Activated CD8-positive, alpha-beta memory T cell treated with anti-CD3 and anti-CD28 coated beads, Interleukin-2, amount 10 ng/mL, durations not matched to agents 7 days and 5 days (primary cell): ENCODE data around the gene LPGAT1. TPM values are rescaled to one million over a fixed set of nuclear protein-coding genes. Genes with fewer than 3 reads are reported as not detected.
"Not testable (repeated sequence)": the region's sequence is repeated elsewhere in the genome, so short reads cannot be mapped to it uniquely, and the experiment has no call there.

Source experiments
- ATAC-seq: fragments of 150-1000 bp; cut with Tn5 transposase; one replicate; pipeline ENCODE4 v1.10.0; 2021; ENCODE audit warnings: moderate library complexity
- CTCF ChIA-PET: fragments of 350-600 bp; sonication (Branson Sonifier 250); formaldehyde crosslinking; loops from one replicate; lab custom pipeline; 2021; ENCODE audit warnings: antibody characterized with exemption; lab: Charles Lee
- DNase-seq: peaks from one replicate; pipeline ENCODE4 v3.0.0-alpha.2; 2020
- H3K27ac Mint-ChIP-seq: one replicate; pipeline ENCODE4 v1.8.0; 2021; ENCODE audit warnings: mild to moderate bottlenecking, mixed read lengths
- H3K27me3 Mint-ChIP-seq: one replicate; pipeline ENCODE4 v1.8.0; 2021; ENCODE audit warnings: mixed read lengths
- H3K36me3 Mint-ChIP-seq: one replicate; pipeline ENCODE4 v1.8.0; 2021; ENCODE audit warnings: mild to moderate bottlenecking, mixed read lengths
- H3K4me1 Mint-ChIP-seq: one replicate; pipeline ENCODE4 v1.8.0; 2021; ENCODE audit warnings: mixed read lengths
- H3K4me3 Mint-ChIP-seq: one replicate; pipeline ENCODE4 v1.8.0; 2021; ENCODE audit warnings: mild to moderate bottlenecking, moderate library complexity, mixed read lengths
- H3K9me3 Mint-ChIP-seq: one replicate; pipeline ENCODE4 v1.8.0; 2022; ENCODE audit warnings: low read depth, mixed read lengths
- total RNA-seq, 2 experiments: library from RNA; stranded (reverse); gene quantifications; one replicate each; pipeline ENCODE4 v1.2.3, GENCODE V29; 2021

Gene LPGAT1
- total RNA-seq, 2 experiments from 2014 or later = 23.8 to 42.7 TPM

GRCh38 chr1:211734359-211734758 lies 96.2 kb downstream of the LPGAT1 start:
- ATAC-seq (no peak), DNase-seq (no peak)
- Mint-ChIP-seq H3K36me3 (no peaks in the 10 kb centered on the region), H3K4me1 (peaks cover 15% of the 10 kb centered on the region), H3K4me3 (no peak overlapping the region), H3K27ac (no peak overlapping the region), H3K9me3 (no peaks in the 10 kb centered on the region), H3K27me3 (peaks cover 5% of the 10 kb centered on the region)
- CTCF ChIA-PET = no interaction called here

DNA sequence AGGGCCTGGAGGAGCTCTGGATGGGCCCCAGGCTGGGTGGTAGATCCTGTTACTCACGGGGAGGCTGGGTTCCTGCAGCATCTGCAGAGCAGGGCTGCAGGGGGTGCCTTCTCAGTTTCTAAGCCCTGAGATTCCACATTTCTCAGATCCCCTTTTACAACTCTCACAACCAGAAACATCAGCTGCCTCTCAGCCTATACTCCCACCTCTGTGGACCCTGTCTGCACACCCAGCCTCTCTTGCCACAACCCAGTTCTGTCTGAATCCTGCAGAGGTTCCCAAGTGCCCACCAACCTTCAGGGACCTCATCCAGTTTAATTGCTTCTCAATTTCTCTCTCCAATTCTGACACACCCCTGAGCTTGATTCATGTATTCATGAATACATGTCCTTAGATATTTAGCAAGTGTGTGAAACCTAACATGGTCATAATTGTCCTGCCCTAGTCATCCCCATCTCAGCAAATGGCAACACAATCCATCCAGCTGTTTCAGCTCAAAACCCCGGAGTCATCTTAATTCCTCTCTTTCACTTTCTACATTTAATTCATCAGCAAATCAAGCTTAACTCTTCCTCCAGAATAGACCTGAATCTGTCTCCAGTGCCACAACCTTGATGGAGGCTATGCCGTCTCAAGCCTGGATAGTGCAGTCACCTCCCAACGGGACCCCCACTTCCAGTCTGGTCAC lies 98.1 kb downstream of the LPGAT1 start:
- DNase-seq = no peak
- no peak for ATAC-seq
- CTCF ChIA-PET = interaction anchor here (1.0 kb wide), 1 partner anchor 34 kb away, joined by 3 read pairs; no protein-coding TSS in a partner anchor
- Mint-ChIP-seq H3K4me1 (no peaks in the 10 kb centered on the region), H3K4me3 (no peak overlapping the region), H3K9me3 (no peaks in the 10 kb centered on the region), H3K36me3 (no peaks in the 10 kb centered on the region), H3K27me3 (peaks cover 5% of the 10 kb centered on the region), H3K27ac (no peak overlapping the region)

GRCh38 chr1:211731456-211732292 lies 98.9 kb downstream of the LPGAT1 start:
- Mint-ChIP-seq H3K4me3 (no peak overlapping the region), H3K27me3 (peaks cover 5% of the 10 kb centered on the region), H3K27ac (no peak overlapping the region), H3K9me3 (no peaks in the 10 kb centered on the region), H3K4me1 (no peaks in the 10 kb centered on the region), H3K36me3 (no peaks in the 10 kb centered on the region)
- DNase-seq = no peak
- CTCF ChIA-PET = interaction anchor here (0.9 kb wide), 1 partner anchor 33 kb away, joined by 4 read pairs; no protein-coding TSS in a partner anchor
- no peak for ATAC-seq

DNA sequence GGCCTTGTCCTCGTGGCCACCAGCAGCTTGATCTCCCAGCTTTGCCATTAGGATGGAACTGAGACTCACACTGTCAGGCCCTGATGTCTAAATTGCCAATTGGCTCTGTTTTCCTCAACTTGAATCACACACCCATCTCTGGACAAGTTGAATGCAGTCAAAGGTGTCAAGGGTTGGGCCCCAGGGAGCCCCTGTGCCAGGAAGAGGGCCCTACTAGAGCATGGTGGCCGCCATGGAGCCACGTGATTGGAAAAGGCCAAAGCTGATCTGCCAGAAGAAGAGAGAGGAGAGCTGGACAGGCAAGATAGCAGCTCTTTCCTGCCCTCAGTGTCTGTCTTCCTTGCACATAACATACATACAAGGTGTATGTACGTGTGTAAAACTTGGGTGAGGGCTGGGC lies 100.2 kb downstream of the LPGAT1 start:
- Mint-ChIP-seq H3K27ac (no peak overlapping the region), H3K9me3 (no peaks in the 10 kb centered on the region), H3K36me3 (no peaks in the 10 kb centered on the region), H3K4me3 (no peak overlapping the region), H3K27me3 (peaks cover 5% of the 10 kb centered on the region), H3K4me1 (no peaks in the 10 kb centered on the region)
- ATAC-seq (no peak), DNase-seq (no peak)
- CTCF ChIA-PET = interaction anchor here (1.1 to 2.1 kb wide), 2 partner anchors 15 to 32 kb away, joined by 3 to 8 read pairs; no protein-coding TSS in a partner anchor

DNA sequence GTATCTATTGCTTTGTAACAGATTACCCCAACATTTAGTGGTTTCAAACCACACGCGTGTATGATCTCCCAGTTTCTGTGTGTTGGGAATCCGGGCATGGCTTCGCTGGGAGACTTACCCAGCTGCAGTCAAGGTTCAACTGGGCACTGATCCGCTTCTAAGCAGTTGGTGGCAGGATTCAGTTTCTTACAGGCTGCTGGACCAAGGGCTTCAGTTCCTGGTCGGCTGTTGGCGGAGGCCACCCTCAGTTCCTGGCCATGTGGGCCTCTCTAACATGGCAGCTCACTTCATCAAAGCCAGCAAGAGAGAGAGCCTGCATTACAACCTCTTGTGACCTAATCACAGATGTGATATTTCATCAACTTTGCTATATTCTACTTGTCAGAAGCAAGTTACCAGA lies 101.3 kb downstream of the LPGAT1 start:
- Mint-ChIP-seq H3K27ac (no peak overlapping the region), H3K9me3 (no peaks in the 10 kb centered on the region), H3K27me3 (no peaks in the 10 kb centered on the region), H3K4me1 (no peaks in the 10 kb centered on the region), H3K36me3 (no peaks in the 10 kb centered on the region), H3K4me3 (no peak overlapping the region)
- ATAC-seq (no peak), DNase-seq (no peak)
- CTCF ChIA-PET = interaction anchor here (1.1 to 2.1 kb wide), 2 partner anchors 16 to 31 kb away, joined by 3 to 8 read pairs; no protein-coding TSS in a partner anchor

DNA sequence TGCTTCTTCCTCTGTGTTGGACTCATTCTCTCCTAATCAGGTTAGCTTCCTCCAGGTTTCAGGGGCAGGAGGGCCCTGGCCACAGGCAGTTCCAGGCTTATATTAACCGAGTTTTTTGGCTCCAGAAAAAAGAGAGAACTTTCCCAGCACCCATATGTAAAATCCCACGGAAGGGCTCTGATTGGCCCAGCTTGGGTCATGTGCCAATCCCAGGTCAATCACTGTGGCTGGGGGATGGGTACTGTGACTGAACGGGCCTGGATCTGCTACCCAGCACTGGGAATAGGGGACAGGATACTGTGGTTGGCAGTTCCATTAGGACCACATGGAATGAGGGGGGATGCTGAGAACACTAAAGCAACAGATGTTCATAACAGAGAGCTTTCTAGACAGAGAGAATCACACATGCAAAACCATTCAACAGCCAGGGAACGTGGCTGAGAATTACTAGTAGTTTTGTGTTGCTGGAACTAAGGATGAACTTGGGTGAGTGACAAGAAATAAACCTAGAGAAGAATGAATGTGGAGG lies 104.0 kb downstream of the LPGAT1 start:
- no peaks in the 10 kb centered on the region for H3K36me3 Mint-ChIP-seq
- no peaks in the 10 kb centered on the region for H3K9me3 Mint-ChIP-seq
- no peaks in the 10 kb centered on the region for H3K27me3 Mint-ChIP-seq
- ATAC-seq = no peak
- no peak overlapping the region for H3K27ac Mint-ChIP-seq
- CTCF ChIA-PET = interaction anchor here (1.2 kb wide), 1 partner anchor 29 kb away, joined by 4 read pairs; no protein-coding TSS in a partner anchor
- DNase-seq = no peak
- H3K4me1 Mint-ChIP-seq = no peaks in the 10 kb centered on the region
- H3K4me3 Mint-ChIP-seq = no peak overlapping the region

- no peaks in the 10 kb centered on the region for H3K27me3 Mint-ChIP-seq
Measured at GRCh38 chr1:211724687-211725196, 105.8 kb downstream of the LPGAT1 start.

GRCh38 chr1:211723273-211723672 lies 107.3 kb downstream of the LPGAT1 start:
- Mint-ChIP-seq H3K27me3 (no peaks in the 10 kb centered on the region), H3K27ac (no peak overlapping the region), H3K9me3 (no peaks in the 10 kb centered on the region), H3K4me1 (no peaks in the 10 kb centered on the region), H3K4me3 (no peak overlapping the region), H3K36me3 (no peaks in the 10 kb centered on the region)
- DNase-seq (no peak), ATAC-seq (no peak)
- CTCF ChIA-PET = interaction anchor here (0.7 to 1.2 kb wide), 2 partner anchors 25 to 42 kb away, joined by 3 read pairs; no protein-coding TSS in a partner anchor

More at GRCh38 chr1:211724687-211725196, 105.8 kb downstream of the LPGAT1 start:
- ATAC-seq (no peak), DNase-seq (no peak)
- Mint-ChIP-seq H3K4me3 (no peak overlapping the region), H3K4me1 (no peaks in the 10 kb centered on the region), H3K27ac (no peak overlapping the region), H3K36me3 (no peaks in the 10 kb centered on the region), H3K9me3 (no peaks in the 10 kb centered on the region)
- CTCF ChIA-PET = no interaction called here

DNA sequence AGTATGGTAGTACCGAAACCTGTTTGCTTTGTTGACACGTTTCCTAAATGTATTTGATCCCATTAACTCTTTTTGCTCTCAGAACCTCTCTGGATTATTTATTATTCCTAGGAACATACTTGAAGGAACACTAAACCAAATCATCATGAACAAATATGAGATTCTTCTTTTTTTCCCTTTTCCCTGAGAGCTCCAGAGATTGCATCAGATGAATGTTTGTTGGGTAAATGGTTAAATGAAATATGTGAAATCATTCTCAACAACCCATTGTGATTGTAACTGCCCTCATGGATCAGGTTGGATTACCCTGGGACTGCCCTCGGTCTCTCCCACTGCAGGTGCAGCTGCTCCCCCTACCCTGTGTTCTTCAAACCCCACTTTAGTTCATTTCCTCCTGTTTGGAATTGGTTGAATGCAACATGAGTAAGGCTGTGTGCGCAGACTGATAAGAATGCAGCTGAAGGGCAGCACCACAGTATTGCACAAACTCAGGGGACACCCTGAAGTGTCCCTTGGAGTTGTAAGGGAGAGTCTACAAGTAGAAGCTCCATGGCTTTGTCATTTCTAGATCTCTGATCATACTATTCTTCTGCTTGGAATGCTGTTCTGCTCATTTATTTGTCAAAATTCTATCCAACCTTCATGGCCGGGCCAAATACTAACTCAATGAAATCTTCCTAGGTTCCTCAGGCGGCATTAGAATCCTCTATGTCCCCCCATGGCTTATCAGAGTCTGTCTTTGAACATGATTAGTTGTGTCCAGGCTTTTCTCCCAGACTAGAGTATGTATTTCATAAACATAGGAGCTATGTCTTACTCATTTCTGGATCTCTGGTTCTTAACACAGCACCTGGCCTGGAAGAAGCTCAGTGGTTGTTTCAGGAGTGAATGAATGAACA lies 108.0 kb downstream of the LPGAT1 start:
- no peaks in the 10 kb centered on the region for H3K36me3 Mint-ChIP-seq
- H3K27me3 Mint-ChIP-seq = peaks cover 1% of the 10 kb centered on the region
- H3K9me3 Mint-ChIP-seq = no peaks in the 10 kb centered on the region
- H3K4me3 Mint-ChIP-seq = no peak overlapping the region
- no peaks in the 10 kb centered on the region for H3K4me1 Mint-ChIP-seq
- CTCF ChIA-PET = interaction anchor here (1.2 to 2.7 kb wide), 2 partner anchors 24 to 42 kb away, joined by 3 to 12 read pairs; no protein-coding TSS in a partner anchor
- no peak overlapping the region for H3K27ac Mint-ChIP-seq
- DNase-seq (no peak), ATAC-seq (no peak)

GRCh38 chr1:211716555-211716954 lies 114.0 kb downstream of the LPGAT1 start:
- CTCF ChIA-PET, H3K27ac Mint-ChIP-seq, H3K9me3 Mint-ChIP-seq, H3K4me1 Mint-ChIP-seq, H3K4me3 Mint-ChIP-seq, H3K27me3 Mint-ChIP-seq, DNase-seq, ATAC-seq, H3K36me3 Mint-ChIP-seq: not testable (repeated sequence)

- H3K27ac Mint-ChIP-seq = no peak overlapping the region
- ATAC-seq (no peak), DNase-seq (no peak)
- CTCF ChIA-PET = no interaction called here
- H3K27me3 Mint-ChIP-seq = peaks cover 4% of the 10 kb centered on the region
- peaks cover 3% of the 10 kb centered on the region for H3K9me3 Mint-ChIP-seq
- H3K4me3 Mint-ChIP-seq = no peak overlapping the region
- peaks cover 4% of the 10 kb centered on the region for H3K4me1 Mint-ChIP-seq
- H3K36me3 Mint-ChIP-seq = no peaks in the 10 kb centered on the region
Measured at GRCh38 chr1:211715971-211716370, 114.6 kb downstream of the LPGAT1 start.

DNA sequence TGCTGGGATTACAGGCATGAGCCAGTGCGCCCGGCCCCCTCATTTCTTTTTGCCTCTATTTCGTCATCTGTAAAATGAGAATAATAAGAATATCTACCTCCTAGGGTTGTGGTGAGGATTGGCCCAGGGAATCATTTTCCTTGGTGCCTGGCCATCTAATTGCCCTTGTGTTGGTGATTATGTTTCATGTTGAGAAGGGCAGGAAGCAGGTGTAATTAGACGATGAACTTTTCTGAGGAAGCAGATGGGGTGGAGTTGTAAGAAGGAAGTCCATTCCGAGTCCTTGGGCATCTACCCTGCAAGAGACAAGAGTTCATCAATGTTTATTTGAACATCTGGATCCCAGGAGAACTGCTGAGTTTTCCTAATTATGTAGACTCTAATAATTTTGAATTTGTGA lies 116.4 kb downstream of the LPGAT1 start:
- DNase-seq = no peak
- H3K27ac Mint-ChIP-seq = no peak overlapping the region
- ATAC-seq = no peak
- no peaks in the 10 kb centered on the region for H3K36me3 Mint-ChIP-seq
- H3K9me3 Mint-ChIP-seq = peaks cover 3% of the 10 kb centered on the region
- H3K27me3 Mint-ChIP-seq = peaks cover 4% of the 10 kb centered on the region
- H3K4me1 Mint-ChIP-seq = peaks cover 7% of the 10 kb centered on the region
- H3K4me3 Mint-ChIP-seq = no peak overlapping the region
- CTCF ChIA-PET = no interaction called here
